Middle frontal gyrus (tissue), 1 donor: ENCODE results near the gene DDX1.
"Not testable (repeated sequence)": the region's sequence is repeated elsewhere in the genome, so short reads cannot be mapped to it uniquely, and the experiment has no call there.

Experiments used
- DNase-seq: peaks from one replicate; pipeline ENCODE4 v3.0.0-alpha.2; 2015; ENCODE audit warnings: low spot score; ENCODE audit errors: extremely low spot score

DDX1 gene

DNA sequence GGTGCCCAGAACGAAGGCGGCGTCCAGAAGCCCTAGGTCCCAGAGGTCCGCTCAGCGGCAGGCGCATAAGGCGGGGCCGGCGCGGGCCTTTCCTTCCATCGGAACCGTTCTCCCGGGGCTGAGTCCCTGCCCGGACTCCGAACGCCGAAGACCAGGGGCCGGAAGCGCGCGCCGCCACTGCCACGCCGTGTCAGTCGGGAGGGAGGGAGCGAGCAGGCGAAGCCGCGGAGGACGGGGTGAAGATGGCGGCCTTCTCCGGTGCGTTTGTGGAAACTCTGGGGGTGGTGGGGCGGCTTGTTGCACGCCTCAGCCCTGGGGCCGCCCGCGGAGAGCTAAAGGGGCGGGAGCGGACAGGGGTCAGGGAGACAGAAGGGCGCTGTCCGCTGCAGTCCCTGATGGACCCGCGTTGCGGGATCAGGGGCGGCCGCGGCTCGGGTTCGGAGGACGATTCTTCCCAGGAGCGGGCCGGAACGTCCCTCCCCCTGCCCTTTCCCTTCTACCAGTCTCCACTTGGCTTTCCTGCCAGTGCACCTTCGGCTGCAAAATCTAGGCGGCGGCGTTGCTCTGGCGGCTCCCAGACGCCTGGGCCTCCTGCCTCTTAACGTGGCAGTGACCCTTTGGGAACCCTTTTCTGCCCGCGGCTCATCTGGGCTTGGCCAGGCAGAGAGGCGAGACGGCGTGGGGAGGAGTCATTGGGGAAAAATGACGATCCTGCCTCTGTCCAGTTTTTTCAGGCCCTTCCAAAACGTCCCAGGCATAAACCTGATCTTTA, at the start of gene DDX1:
DDX1 (plus strand) TSS at position 177 of the 772 bp plus-strand sequence; CDS start at position 243, 66 bp downstream.
- DNase-seq: peak; percentile 75

DNA sequence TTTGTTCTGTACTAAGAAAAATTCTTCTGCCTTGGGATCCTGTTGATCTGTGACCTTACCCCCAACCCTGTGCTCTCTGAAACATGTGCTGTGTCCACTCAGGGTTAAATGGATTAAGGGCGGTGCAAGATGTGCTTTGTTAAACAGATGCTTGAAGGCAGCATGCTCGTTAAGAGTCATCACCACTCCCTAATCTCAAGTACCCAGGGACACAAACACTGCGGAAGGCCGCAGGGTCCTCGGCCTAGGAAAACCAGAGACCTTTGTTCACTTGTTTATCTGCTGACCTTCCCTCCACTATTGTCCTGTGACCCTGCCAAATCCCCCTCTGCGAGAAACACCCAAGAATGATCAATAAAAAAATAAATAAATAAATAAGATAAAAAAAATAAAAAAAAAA, 49.4 kb upstream of the DDX1 start:
- DNase-seq: not testable (repeated sequence)

DNA sequence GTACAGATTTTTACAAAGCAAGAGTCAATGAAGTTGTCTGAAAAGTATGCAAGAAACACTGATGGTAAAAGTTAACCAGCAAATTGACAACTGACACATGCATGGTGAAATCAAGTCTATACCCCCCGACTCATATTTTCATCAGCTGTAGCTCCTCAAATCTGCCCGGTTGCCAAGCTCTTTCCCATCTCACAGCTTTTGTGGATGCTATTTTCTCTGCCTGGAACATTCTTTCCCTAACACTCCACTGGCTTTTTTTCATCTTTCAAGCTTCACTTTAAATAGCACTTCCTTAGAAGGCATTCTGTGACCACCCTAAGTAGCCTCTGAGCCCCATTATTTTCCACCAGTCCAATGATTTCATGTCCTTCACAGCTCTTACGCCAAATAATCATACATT, 48.6 kb upstream of the DDX1 start:
- no peak for DNase-seq

DNA sequence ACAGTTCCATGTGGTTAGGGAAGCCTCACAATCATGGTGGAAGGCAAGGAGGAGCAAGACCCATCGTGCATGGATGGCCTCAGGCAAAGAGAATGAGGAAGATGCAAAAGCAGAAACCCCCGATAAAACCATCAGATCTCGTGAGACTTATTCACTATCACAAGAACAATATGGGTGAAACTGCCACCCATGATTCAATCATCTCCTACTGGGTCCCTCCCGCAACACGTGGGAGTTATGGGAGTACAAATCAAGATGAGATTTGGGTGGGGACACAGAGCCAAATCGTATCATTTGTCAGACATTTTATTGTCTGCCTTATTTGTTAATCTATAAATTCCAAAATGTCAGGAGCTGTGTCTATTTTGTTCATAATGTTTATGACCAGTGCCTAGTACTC, 48.1 kb upstream of the DDX1 start:
- no peak for DNase-seq

DNA sequence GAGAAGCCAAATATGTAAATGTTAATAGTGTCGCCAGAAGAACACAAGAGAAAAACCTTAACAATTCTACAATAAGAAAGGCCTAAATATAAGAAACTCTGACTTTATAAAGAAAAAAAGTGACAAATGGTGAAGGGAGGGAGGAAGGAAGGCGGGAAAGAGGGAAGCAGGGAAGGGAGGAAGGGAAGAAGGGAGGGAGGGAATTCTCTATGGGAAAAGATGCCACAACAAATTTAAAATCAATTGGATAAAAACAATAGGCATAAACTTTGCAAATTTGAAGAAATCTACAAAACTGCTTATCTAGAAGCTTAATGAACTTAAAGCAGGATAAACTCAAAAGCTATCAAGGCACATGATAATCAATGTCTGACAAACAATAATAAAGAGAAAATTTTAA, 47.4 kb upstream of the DDX1 start:
- DNase-seq: no peak

DNA sequence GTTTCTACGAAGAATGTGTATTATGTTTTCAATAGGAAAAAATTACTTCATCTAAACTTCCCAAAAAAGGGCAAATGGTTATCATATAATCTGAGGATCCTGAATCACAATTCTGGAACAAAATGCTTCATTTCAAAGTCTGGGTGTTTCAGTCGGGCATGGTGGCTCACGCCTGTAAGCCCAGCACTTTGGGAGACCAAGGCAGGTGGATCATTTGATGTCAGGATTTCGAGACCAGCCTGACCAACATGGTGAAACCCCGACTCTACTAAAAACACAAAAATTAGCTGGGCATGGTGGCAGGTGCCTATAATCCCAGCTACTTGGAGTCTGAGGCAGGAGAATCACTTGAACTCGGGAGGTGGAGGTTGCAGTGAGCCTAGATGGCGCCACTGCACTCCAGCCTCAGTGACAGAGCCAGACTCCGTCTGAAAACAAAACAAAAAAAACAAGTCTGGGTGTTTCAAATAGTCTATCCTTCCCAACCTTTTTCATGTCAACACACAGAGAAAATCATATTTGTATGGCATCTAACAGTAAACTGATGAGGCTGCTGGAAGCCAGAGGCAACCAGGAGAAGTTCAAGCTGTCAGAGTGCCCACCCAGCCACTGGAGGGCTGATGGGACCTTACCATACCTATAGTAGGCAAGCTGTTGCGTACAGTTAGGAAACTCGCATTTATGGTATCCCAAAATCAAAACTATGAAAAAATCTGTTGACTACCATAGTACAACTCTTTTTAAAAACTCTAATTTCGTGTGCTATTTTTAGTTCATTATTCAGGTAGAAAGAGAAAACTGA, 45.2 kb upstream of the DDX1 start:
- DNase-seq: no peak

DNA sequence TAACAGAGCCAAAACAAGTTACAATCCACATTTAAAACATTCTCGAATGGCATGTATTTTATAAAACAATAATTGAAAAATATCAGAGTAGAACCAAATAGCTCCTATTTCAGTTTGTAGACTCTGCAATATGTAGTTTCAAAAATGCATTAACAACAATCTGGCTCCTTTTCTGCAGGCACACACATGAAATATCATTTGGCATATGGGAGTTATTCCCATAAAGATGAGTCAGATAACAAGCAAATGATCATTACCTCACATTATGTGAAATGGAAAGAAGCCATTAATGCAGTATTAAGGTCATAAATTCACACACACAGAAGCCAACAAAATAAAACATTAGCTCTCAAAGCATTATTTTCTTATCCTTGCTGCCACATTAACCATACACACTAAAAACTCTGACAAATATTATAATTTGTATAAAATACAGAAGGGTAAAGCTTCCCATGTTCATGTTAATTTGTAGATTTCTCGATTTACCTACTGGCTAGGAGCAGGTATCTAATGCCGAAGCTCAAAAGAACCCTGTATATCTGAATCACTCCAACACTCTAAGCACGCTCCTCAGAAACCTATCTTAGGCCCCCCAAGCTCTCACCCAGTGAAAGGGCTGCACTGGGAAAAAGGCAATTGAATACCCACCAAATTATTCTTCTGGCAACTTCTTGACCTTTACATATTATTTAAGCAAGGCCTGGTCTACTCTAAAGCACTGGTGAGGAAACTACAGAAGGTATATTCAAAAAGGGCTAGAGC, 44.4 kb upstream of the DDX1 start:
- DNase-seq: no peak

DNA sequence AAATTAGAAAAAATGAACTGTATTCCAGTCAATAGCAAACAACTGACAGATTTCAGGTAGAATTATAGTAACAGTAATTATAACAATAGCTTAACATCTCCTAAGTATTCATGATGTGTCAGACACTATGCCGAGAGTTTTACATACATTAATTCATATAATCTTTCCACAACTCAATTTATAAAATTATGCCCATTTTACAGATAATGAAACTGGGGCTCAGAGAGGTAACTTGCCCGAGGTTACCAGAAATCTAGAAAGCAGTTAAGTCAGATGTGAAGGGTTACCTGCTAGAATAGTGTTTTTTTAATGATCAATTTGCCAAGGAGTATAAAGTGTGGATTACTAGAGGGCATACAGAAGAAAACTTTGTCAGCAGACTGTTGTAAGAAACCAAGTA, 42.7 kb upstream of the DDX1 start:
- DNase-seq: no peak

DNA sequence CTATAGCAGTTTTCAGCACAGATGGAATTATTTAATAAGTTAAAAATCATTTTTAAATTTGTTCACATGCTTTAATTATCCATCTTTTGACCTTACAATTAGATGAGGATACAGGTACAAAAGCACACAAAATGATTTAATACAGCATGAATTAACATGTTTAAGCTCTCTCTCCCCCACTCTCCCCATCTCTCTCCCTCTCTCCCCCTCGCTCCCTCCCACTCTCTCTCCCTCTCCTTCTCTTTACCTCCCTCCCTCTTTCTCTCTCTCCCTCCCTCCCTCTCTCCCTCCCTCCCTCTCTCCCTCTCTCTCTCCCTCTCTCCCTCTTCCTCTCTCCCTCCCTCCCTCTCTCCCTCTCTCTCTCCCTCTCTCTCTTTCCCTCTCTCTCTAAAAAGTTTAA, 38.1 kb upstream of the DDX1 start:
- DNase-seq: no peak

DNA sequence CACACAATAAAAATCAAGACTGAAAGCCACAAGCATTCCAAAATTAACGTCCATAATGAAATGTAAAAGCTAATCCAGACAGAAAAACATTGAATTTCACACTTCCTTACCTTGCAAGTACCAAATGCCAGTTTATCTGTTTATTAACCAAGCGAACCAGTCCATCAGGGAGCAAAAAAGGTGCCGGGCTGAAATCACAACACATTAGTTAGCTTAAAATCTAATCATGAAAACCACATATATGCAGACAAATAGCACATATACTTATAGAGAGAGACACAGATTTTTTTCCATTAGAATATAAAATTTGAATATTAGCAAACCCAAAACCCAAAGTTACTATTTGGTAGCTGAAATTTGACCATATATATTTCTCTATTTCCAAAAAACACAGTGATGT, 37.7 kb upstream of the DDX1 start:
- DNase-seq: no peak

DNA sequence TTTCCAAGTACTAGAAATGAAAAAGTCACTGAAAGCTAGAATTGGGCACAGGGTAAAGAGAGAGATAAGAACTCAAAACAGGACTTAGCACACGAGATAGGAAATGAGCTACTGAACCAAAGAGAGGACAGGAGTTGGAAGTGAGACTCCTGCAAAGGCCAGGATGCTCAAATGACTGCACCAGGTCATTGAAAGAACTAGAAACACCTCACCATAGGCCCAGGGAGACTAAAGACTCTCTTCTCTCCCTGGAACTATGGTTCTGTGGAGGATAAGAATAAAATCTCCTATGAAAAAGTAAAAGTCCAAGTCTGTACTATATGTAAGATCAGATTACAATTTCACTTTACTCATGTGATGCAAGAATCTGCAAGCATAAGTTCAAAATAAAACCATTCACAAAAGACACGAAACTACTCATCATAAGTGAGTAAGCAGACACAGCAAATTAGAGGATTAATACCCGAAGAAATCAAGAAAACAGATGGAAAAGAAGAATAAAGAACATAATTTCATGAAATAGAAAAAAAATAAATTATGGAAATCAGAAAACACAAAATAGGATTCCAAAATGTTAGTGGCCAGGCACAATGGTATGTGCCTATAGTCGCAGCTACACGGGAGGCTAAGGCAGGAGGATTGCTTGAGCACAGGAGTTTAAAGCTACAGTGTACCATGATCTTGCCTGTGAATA, 37.0 kb upstream of the DDX1 start:
- no peak for DNase-seq

DNA sequence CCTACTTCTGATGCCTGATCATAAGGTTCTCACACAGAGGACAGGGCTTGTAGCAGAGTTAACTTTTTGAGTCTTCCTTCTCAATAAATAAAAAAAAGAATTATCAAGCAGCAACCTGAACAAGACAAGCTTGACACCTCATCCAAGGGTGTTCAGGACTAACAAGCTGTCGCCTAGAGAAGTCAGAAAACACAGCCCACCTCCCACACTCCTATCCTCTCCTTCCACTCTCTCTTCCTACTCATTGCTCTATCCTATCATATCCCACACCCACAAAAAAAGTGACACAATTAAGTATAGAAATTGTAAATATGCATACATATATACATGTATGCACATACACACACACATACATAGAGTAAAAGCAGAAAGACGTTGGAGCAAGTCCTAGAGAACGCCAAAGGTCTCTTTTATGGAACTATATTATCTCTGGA, 35.9 kb upstream of the DDX1 start:
- no peak for DNase-seq

DNA sequence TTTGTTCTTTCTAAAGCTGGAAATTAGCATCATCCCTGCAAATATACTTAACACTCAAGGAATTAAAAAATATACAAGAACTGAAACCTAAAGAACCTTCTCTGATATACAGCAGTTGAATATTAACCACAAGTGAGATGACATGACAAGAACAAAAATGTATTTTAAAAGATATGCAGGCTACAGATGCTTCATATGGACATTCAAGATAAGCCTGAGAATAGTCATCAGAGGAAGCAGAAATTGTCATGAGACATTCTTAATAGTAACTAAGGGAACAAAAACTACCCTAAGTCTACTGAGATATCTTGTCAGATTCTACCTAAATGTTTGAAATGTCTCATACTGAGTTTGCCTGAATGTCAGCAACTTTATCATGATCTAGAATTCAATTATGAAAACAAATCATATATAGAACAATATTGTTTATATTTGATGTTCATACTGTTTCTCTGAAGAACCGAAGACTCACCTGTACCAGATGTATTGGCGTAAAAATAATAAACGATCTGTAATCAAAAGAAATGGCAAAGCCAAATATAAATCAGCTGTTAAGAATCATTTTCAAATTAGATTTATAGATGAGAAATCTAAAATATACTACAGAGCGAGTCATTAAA, 35.2 kb upstream of the DDX1 start:
- DNase-seq: no peak

DNA sequence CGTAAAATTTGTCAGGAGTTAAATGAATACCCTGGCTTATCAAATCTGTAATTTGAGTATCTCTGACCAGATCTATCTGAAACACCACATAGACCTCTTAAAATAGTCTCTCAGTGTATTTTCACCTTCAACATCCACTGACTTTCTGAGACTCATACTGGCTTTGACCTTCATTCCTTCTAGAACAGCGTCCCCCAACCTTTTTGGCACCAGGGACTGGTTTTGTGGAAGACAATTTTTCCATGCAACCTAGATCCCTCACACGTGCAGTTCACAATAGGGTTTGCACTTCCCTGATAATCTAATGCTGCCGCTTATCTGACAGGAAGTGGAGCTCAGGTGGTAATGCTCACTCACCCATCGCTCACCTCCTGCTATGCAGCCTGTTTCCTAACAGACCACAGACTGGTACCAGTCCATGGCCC, 33.8 kb upstream of the DDX1 start:
- no peak for DNase-seq

DNA sequence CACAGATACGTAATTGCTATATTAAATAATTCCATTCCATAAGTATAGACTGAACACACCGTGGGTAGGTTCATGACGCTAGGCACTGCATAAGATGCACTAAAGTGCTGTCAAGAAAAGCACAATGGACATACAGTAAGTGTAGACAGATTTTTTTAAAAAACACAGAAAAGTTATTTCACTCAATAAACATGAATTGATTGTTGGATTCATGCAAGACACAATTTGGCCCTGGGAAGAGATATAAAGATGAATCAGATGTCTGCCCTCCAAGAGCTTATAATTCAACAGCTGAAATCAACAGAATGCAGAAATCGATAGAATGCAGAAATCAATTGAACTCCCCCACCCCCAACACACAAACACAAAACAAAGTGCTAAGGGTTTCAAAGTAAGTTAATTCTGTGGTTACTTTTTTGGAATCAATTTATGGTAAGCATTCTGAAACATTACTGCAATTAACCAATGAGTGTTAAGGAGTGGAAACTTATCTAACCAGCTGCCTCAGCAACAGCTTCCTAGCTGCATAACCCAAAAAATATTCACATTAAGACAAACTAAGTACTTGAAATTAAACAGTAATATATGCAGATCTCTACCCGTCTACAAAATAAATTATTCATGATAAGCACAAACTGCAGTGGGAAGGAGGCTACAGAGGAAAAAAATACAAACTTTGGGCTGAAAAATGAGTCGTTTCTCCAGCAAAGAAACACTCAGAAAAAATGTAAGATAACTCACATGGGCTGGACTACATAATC, 32.1 kb upstream of the DDX1 start:
- DNase-seq: no peak

DNA sequence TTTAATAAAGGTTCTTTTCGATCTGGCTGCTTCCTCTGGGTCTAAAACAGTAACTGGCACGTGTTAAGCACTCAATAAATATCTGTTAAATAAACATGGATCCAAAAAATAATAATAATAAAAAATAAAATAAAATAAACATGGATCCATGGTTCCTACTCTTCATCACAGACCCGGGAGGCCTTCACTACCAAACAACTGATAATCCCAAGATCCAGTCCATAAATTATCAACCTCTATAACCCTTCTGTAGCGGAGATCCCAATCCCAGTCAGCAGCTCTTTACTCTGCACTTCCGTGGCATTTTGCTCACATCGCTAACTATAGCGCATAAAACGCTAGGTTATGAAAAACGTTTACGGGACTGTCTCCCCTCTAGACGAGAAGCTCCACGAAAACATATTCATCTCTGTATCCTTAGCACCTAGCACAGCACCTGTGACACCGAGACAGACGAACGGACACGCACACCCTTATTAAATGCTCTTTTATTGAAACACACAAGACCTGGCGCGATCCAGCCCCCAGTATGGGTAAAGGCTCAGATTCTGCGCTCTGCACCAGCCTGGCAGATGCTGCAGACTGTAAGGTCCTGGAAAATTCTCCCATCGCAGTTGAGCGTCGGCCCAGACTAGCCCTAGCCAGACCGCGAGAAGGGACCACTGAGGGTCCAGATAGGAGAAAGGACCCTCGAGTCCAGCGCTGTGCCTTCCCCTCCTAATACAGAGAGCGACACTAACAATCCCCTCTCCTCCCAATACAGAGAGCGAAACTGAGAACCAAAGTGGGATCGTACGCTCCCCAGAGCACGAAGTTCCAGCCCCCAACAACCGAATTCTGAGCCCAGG, 31.3 kb upstream of the DDX1 start:
- no peak for DNase-seq

DNA sequence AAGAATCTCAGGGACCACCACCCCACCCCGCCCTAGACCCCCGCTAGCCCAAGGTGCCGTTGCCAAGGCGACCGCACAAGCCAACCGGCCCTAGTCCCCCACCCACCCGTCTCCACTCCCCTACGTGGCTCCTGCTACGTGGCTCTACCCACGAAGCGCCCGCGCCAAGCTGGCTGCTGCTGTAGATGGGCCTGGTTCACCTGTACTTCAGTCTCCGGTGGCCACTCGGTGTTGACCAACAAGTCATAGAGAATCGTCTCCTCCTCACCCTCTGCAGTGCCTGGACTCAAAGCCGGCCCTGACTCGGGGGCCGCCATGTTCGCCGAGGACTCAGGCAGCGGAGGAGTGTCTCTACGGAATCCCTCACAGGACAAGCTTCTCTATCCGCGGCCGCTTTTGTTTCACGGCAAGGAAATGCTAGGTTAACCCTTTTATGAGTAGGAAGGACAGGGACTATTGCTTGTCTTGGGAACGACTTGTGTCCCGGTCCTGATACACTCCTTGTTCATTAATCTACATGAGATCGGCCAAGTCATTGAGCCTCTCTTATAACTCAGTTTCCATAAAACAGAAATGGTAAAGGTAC, 30.6 kb upstream of the DDX1 start, which contains the start of gene NBAS:
NBAS (minus strand) TSS at position 347 of the 586 bp plus-strand sequence; CDS start at position 317, 30 bp downstream.
- DNase-seq: peak; percentile 86

DNA sequence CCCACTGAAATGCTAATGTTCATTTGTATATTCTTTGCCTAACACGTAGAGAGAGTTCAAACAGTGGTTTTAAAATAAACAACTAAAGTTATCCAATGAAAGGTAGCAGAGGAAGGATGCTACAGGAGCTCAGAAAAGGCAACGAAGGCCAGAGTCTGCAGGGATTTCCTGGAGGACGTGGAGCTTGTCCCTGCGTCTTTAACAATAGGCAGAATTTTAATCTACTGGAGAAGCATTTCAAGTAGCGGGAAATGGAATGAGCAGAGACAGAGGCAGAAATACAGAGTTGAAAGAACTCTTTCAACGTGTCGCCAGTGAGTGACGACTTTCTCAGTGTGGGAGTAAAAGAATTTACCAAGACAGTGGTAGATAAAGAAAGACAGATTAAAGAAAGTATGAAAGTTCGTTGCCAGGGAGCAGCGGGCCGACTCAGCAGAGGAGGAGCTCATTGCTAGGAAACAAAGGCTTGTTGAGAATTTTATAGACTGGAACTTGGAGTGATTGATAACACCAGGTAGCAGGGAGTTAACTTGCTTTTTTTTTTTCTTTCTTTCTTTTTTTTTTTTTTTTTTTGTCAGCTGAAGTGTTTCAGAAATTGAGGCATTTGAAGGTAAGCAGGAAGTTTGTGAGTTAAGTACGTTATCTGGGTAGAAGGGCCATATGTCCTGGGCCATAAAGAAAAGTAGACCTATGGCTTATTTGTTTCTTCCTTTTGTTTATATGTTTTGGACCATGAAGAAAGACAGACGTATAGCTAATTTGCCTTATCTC, 29.9 kb upstream of the DDX1 start:
- DNase-seq: no peak
